HG02870 (cell line): ENCODE results near the gene PMM1.
"Not testable (repeated sequence)": the region's sequence is repeated elsewhere in the genome, so short reads cannot be mapped to it uniquely, and the experiment has no call there.

Experiments
- ATAC-seq: cut with Tn5 transposase; IDR thresholded peaks from one replicate; pipeline ENCODE4 v1.9.1; 2021; ENCODE audit warnings: mild to moderate bottlenecking, moderate library complexity; ENCODE audit not compliant: unreplicated experiment

PMM1 gene

GRCh38 chr22:41589391-41590241 lies at the start of gene PMM1:
TSS of gene PMM1 (minus strand) at chr22:41589840. CDS start at chr22:41589805, 35 bp downstream.
- ATAC-seq: peak; percentile 95

DNA sequence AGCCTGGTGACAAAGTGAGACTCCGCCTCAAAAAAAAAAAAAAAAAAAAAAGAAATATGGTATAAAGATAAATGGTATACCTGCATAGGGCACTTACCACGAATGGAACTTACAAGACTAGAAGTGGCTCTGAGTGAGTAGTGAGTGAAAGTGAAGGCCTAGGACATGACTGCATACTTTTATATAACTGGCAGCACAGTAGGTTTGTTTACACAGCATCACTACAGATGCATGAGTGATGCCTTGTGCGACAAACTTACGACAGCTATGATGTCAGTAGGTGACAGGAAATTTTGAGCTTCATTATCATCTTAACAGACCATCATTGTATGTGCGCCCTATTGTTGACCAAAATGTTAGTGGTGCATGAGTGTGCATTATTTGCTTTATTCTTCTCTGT lies 49.1 kb upstream of the PMM1 start:
- ATAC-seq: no peak

GRCh38 chr22:41638124-41638523 lies 48.5 kb upstream of the PMM1 start:
- ATAC-seq: no peak

DNA sequence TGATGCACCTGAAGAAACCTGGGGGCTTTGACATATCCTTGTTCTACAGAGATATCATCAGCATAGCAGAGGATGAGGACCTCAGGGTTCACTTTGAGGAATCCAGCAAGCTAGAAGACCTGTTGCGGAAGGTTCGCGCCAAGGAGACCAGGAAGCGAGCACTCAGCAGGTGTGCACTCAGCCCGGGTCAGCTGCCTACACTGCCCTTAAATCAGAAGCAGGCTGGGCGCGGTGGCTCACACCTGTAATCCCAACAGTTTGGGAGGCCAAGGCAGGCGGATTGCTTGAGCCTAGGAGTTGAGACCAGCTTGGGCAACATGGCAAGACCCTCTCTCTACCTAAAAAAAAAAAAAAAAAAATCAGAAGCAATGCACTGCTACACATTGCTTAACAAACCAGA lies 48.0 kb upstream of the PMM1 start:
- not testable (repeated sequence) for ATAC-seq

DNA sequence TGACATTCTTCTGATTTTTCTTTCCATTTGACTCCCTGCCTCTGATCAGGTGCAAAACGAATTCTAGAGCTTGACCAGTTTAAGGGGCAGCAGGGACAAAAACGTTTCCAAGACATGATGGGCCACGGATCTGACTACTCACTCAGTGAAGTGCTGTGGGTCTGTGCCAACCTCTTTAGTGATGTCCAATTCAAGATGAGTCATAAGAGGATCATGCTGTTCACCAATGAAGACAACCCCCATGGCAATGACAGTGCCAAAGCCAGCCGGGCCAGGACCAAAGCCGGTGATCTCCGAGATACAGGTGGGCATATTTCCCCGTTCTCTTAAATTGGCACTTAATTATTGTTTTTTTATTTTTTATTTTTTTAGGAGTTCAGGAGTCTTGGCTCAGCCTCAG lies 46.8 kb upstream of the PMM1 start:
- no peak for ATAC-seq

- not testable (repeated sequence) for ATAC-seq
Observed at GRCh38 chr22:41634610-41635009, 45.0 kb upstream of the PMM1 start.

- not testable (repeated sequence) for ATAC-seq
Observed at GRCh38 chr22:41631615-41632014, 42.0 kb upstream of the PMM1 start.

- ATAC-seq: not testable (repeated sequence)
Observed at GRCh38 chr22:41631115-41631514, 41.5 kb upstream of the PMM1 start.

DNA sequence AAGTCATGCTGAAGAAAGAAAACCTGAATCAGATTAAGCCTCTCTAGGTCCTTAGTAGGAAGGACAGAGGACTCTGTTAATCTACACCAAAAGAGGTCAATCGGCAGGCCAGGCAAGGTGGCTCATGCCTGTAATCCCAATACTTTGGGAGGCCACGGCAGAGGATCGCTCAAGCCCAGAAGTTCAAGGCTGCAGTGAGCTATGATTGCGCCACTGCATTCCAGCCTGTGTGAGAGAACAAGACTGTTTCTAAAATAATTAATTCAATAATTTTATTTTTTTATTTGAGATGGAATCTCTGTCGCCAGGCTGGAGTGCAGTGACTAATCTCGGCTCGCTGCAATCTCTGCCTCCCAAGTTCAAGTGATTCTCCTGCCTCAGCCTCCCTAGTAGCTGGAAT lies 35.9 kb upstream of the PMM1 start:
- ATAC-seq: no peak

DNA sequence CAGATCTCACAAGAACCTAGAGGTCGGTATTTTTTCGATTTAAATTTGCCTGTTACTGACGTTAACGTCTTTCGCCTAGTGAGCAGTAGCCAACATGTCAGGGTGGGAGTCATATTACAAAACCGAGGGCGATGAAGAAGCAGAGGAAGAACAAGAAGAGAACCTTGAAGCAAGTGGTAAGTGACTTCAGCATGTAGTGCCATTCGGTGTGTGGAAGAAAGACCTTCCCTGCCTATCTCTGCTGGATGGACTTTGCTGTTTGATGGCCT lies 32.2 kb upstream of the PMM1 start:
- ATAC-seq: no peak

- peak; percentile 81 for ATAC-seq
Observed at GRCh38 chr22:41621099-41621910, 31.7 kb upstream of the PMM1 start, which contains the start of gene XRCC6. TSS of gene XRCC6 (plus strand) at chr22:41621295. CDS start at chr22:41622005, 710 bp downstream.

DNA sequence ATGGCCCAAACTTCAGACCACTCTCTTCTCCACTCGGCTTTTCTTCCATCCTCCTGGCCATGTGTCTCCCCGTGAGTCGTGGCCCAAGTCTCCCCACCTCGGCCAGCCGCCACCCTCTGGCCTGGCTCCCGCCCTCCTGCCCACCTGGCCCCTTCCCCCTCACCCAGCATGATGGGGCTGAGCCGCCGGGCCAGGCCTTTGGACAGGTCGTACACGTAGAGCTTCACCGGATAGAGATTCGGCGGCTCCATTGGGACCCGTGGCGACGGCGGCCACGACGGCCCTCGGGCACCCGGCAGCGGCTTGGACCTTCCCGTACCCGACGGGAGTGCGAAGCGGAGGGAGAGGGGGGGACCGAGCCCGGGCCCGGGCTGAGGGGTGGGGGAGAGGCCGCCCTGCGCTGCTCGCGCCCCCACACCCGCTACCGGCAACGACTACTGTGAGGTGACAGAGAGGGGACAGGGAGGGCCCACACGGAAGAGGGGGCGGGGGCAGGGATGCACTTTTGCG lies 31.0 kb upstream of the PMM1 start, which contains the start of gene DESI1:
Gene DESI1 (minus strand): TSS at position 455 of the 510 bp plus-strand sequence. CDS start 204 bp downstream, at position 251.
- ATAC-seq: peak; percentile 25

GRCh38 chr22:41619979-41620588 lies 30.4 kb upstream of the PMM1 start:
- ATAC-seq: no peak

- ATAC-seq: no peak
Observed at GRCh38 chr22:41613456-41613855, 23.8 kb upstream of the PMM1 start.

- no peak for ATAC-seq
Observed at GRCh38 chr22:41612603-41613306, 23.1 kb upstream of the PMM1 start.

DNA sequence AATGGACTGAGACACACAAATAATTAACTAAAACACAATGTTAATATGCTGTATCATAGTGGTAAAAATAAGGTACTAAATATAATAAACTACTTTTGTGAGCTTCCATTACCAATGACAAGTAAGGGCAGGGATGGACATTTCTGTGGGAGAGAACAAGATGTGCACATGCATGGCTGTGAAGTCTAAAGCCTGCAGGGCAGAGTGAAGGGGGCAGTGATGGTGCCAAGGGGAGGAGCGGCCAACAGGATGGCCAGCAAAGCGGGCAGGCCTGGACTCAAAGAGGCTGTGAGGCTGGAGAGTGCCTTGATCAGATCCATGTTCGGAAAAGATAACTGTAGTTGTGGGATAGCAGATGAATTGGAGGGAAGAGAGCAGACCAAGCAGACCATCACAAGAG lies 18.7 kb upstream of the PMM1 start:
- ATAC-seq: no peak

DNA sequence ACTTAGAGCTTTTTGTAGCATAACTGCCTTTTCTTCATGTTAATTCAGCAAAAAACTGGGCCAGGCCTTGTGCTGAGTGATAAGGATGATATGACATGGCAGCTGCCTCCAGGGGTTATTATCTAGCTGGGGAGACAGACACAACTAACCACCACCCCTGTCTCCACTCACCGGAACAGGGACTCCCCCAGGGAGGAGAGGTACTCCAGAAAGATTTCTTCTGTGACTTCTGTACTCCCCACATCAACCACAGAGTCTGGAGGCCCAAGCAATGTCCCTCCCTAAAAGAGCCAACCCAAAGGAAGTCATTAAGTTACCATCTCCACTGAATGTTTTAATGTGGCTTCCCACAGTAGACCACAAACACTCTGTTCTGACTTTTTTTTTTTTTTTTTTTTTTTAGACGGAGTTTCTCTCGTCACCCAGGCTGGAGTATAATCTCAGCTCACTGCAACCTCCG lies 14.3 kb upstream of the PMM1 start:
- peak; percentile 91 for ATAC-seq

DNA sequence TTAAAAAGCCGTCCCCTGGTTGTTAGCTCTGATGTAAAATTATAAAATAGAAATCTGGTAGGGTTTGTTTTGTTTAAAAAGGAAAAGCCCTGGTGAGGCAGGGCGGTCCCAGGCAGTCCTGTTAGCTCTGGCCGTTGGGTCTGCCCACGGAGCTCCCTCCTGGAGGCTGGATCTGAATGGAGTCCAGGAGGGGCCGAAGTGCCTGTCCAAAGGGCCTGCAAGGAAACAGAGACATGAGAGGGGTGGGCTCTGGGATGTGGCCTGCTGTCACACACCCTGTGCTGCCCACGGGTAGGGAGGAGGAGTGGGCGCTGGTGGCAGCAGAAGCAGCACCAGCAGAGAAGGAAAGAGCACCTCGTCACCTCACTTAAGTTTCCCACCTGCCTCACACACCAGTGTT lies 11.3 kb upstream of the PMM1 start:
- ATAC-seq: no peak

GRCh38 chr22:41598891-41599635 lies 9.4 kb upstream of the PMM1 start:
- ATAC-seq: no peak

DNA sequence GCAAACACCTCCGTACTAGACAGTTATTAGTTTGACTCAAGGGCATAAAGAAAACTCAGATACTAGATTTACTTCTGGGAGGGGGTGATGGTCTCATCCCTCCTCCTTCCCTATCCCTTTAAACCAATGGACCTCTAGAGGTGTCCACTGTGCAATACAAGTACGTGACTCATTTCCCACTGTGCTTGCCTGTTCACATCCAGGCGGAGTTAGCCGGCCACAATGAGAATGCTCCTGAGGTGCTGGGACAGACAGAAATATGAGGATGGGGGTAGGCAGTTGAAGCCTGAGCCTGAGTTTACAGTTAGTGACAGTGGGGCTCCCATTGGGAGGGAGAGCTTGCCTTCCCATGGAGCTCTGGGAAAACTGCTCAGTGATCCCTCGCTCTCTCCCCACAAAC lies 8.4 kb upstream of the PMM1 start:
- no peak for ATAC-seq
